Heart right ventricle (tissue), 16 donors: ENCODE data around the gene ITGB2. TPM values are rescaled to one million over a fixed set of nuclear protein-coding genes. Genes with fewer than 3 reads are reported as not detected.

Experiments used
- ATAC-seq, 8 donors: fragments of 200-7000 bp; cut with Tn5 transposase; one replicate each; pipeline ENCODE4 v1.9.1; 2020; ENCODE audit warnings: mild to moderate bottlenecking in 8 of 8, moderate library complexity in 8 of 8, moderate number of reproducible peaks in 1 of 8
- DNase-seq, 2 donors: peaks; one replicate each; pipeline ENCODE4 v3.0.0-alpha.2; 2020
- H3K27ac ChIP-seq, 10 donors: fragments of 200-600 bp; sonication (generic) in 2 of 10; one replicate each; pipeline versions ENCODE4 v1.5.0 to v1.8.0; 2020 to 2022; ENCODE audit warnings: mild to moderate bottlenecking in 3 of 10
- H3K27me3 ChIP-seq, 7 donors: fragments of 200-600 bp; one replicate each; pipeline ENCODE4 v1.8.0; 2021 to 2022; ENCODE audit warnings: mild to moderate bottlenecking in 2 of 7
- H3K36me3 ChIP-seq, 9 donors: fragments of 200-600 bp; sonication (generic) in 1 of 9; one replicate each; pipeline versions ENCODE4 v1.5.0 to v1.8.0; 2020 to 2022; ENCODE audit warnings: mild to moderate bottlenecking in 2 of 9
- H3K4me1 ChIP-seq, 9 donors: fragments of 200-600 bp; sonication (generic) in 1 of 9; one replicate each; pipeline versions ENCODE4 v1.5.0 to v1.8.0; 2020 to 2022; ENCODE audit warnings: mild to moderate bottlenecking in 4 of 9
- H3K4me3 ChIP-seq, 10 donors: fragments of 200-600 bp; sonication (generic) in 2 of 10; one replicate each; pipeline versions ENCODE4 v1.5.0 to v1.8.0; 2020 to 2022; ENCODE audit warnings: mild to moderate bottlenecking in 7 of 10, moderate library complexity in 2 of 10
- H3K9me3 ChIP-seq, 11 donors: fragments of 200-600 bp in 10 of 11; sonication (generic) in 2 of 11; one replicate each; pipeline versions ENCODE4 v1.5.0 to v1.8.0; 2013 to 2022; ENCODE audit warnings: mild to moderate bottlenecking in 2 of 11, control low read depth in 1 of 11, moderate library complexity in 1 of 11
- CTCF ChIP-seq, 9 donors: fragments of 200-600 bp; sonication (generic) in 2 of 9; IDR thresholded peaks; one replicate each; pipeline versions ENCODE4 v1.5.0 to v1.8.0; 2021 to 2022; ENCODE audit warnings: antibody characterized with exemption in 9 of 9, mild to moderate bottlenecking in 5 of 9, moderate library complexity in 1 of 9
- WGBS, 2 donors: extraction: QIAGEN DNeasy Blood & Tissue Kit; methylation state at CpG; one replicate each; pipeline ENCODE4 v1.1.7; 2013; ENCODE audit warnings: inconsistent platforms in 1 of 2; 5-methylcytosine and 5-hydroxymethylcytosine counted together
- intact Hi-C, 10 donors: fragments of 100-400 bp; cut with DNase I; formaldehyde crosslinking; loops; one replicate each; pipeline versions ENCODE4 v1.11.1 to v1.14.2; 2022
- polyA plus RNA-seq, 2 donors: library from polyadenylated mRNA; stranded (reverse); fragments of 200-250 nt; gene quantifications; one replicate each; pipeline ENCODE4 v1.2.3, GENCODE V29; 2013
- total RNA-seq, 10 donors: library from RNA; stranded (reverse); fragmentation: NEBNext Ultra II Directional in 3 of 10; extraction: Animal tissue kit (Norgen Biotek cat#: 25700) in 3 of 10; gene quantifications; one replicate each; pipeline versions ENCODE4 v1.2.1 to v1.2.4, GENCODE V29; 2021 to 2023
- donor health status: Arrhythmogenic right ventricular cardiomyopathy.
- donor health status: ischemic (EF 13 %, LVEDD 7.1; RV severe dilation, severe dysfunction).
- donor health status: healthy with polysubstance abuse.
- donor health status: DM: no; HTN: yes; CAD: no.
- donor health status: DM: no; HTN: no; CAD: no.
- donor health status: ischemic (EF 25% LVEDD 6.9; RV normal size, moderate dysfunction).
- donor health status: ischemic (EF 25% LVEDD 5.7; RV mildly dilated, moderate dysfunction).
- donor health status: healthy.
- donor health status: DM: yes; HTN: yes; CAD: no.
- donor health status: Ischemic cardiomyopathy.
- donor health status: ischemic (EF 35%, LVEDD 5.7; RV mildly dilated, moderate dysfunction).
- donor health status: nonischemic (EF 11% LVEDD 7.7; RV severe dilation, severe dysfunction).
- donor health status: DM: yes; HTN: yes; CAD: no.
- donor health status: PGD.
- donor health status: ischemic (EF 29% LVEDD 5.4; RV normal size, mild dysfunction).
- donor health status: nonischemic (EF 23%, LVEDD 6.1; RV moderate dilation, normal function).

The ITGB2 gene
- total and polyA plus RNA-seq, 12 donors = 5.1 to 151 (median 11.4) TPM

- WGBS, 2 donors = 83% methylated on average over 15 of the region's 15 CpGs
- peaks cover 0 to 14% (median 0%) of the 10 kb centered on the region in 9 donors for H3K4me1 ChIP-seq
- no peak for TF ChIP-seq CTCF (IDR thresholded peaks at IDR 0.05)
- ATAC-seq = no peak
- H3K9me3 ChIP-seq = no peaks in the 10 kb centered on the region
- peaks cover 0 to 17% (median 5%) of the 10 kb centered on the region in 7 donors for H3K27me3 ChIP-seq
- peaks cover 0 to 85% (median 0%) of the 10 kb centered on the region in 9 donors for H3K36me3 ChIP-seq
- no peak overlapping the region for H3K27ac ChIP-seq
- intact Hi-C loops = loop anchor here in 8 of 10 donors (5.0 kb wide), 3 partner anchors 38 to 928 kb away; no protein-coding TSS in a partner anchor
- DNase-seq = peak in 1 of 2 donors; percentile 2
- no peak overlapping the region for H3K4me3 ChIP-seq
Measured at GRCh38 chr21:44893948-44894656, 26.6 kb downstream of the ITGB2 start.

- Histone ChIP-seq H3K27me3 (peaks cover 0 to 16% (median 4%) of the 10 kb centered on the region in 7 donors), H3K4me1 (peaks cover 0 to 14% (median 0%) of the 10 kb centered on the region in 9 donors), H3K27ac (peak overlapping the region in 1 of 10 donors; percentile 34), H3K9me3 (no peaks in the 10 kb centered on the region), H3K4me3 (no peak overlapping the region), H3K36me3 (peaks cover 0 to 85% (median 0%) of the 10 kb centered on the region in 9 donors)
- ATAC-seq (peak in 1 of 8 donors; percentile 3), DNase-seq (no peak)
- 78 to 82% methylated on average over 7 of the region's 7 CpGs for WGBS, 2 donors
- no peak for TF ChIP-seq CTCF (IDR thresholded peaks at IDR 0.05)
- intact Hi-C loops = loop anchor here in 8 of 10 donors (5.0 kb wide), 3 partner anchors 39 to 929 kb away; no protein-coding TSS in a partner anchor
Measured at GRCh38 chr21:44893278-44893556, 27.5 kb downstream of the ITGB2 start.

- intact Hi-C loops = loop anchor here in 8 of 10 donors (5.0 kb wide), 3 partner anchors 40 to 930 kb away; no protein-coding TSS in a partner anchor
- peak; percentile 39 to 78 (median 68) for ATAC-seq
- TF ChIP-seq CTCF (IDR thresholded peaks at IDR 0.05) = peak; percentile 66 to 90 (median 84)
Measured at GRCh38 chr21:44892536-44893277, 28.0 kb downstream of the ITGB2 start.

GRCh38 chr21:44892095-44892494, 28.6 kb downstream of the ITGB2 start:
- Histone ChIP-seq H3K27ac (no peak overlapping the region), H3K9me3 (no peaks in the 10 kb centered on the region), H3K36me3 (peaks cover 0 to 85% (median 0%) of the 10 kb centered on the region in 9 donors), H3K27me3 (peaks cover 0 to 12% (median under 1%) of the 10 kb centered on the region in 7 donors), H3K4me1 (peaks cover 0 to 7% (median 0%) of the 10 kb centered on the region in 9 donors), H3K4me3 (no peak overlapping the region)
- WGBS, 2 donors = 71 to 75% methylated on average over 19 of the region's 19 CpGs
- no peak for DNase-seq
- no peak for ATAC-seq
- intact Hi-C loops = loop anchor here in 8 of 10 donors (5.0 kb wide), 3 partner anchors 40 to 930 kb away; no protein-coding TSS in a partner anchor
- TF ChIP-seq CTCF (IDR thresholded peaks at IDR 0.05) = no peak

More at GRCh38 chr21:44892536-44893277, 28.0 kb downstream of the ITGB2 start:
- DNase-seq = peak; percentile 62 to 74
- Histone ChIP-seq H3K9me3 (no peaks in the 10 kb centered on the region), H3K27ac (peak overlapping the region in 1 of 10 donors; percentile 34), H3K4me3 (no peak overlapping the region), H3K36me3 (peaks cover 0 to 85% (median 0%) of the 10 kb centered on the region in 9 donors), H3K27me3 (peaks cover 0 to 12% (median 3%) of the 10 kb centered on the region in 7 donors), H3K4me1 (peaks cover 0 to 10% (median 0%) of the 10 kb centered on the region in 9 donors)
- 35 to 37% methylated on average over 15 of the region's 15 CpGs for WGBS, 2 donors
